HCT116 (cell line): ENCODE results near the gene FGD3. TPM values are rescaled to one million over a fixed set of nuclear protein-coding genes. Genes with fewer than 3 reads are reported as not detected.

Experiments
- ATAC-seq: fragments of 200-7000 bp; cut with Tn5 transposase; 2 replicates; pipeline ENCODE4 v1.9.1; 2020; ENCODE audit warnings: mild to moderate bottlenecking, moderate library complexity
- BruUV-seq: library from RNA; stranded (reverse); fragments of 400-500 nt; replicated peaks from 2 replicates; lab custom pipeline; 2021; lab: Mats Ljungman, UMichigan
- CTCF ChIA-PET: fragments of 300-600 bp; sonication (Branson Sonifier 250); formaldehyde crosslinking; loops from one replicate; lab custom pipeline; 2021; ENCODE audit warnings: antibody characterized with exemption; lab: Charles Lee
- POLR2A ChIA-PET: fragments of 300-600, 350-600 bp; sonication (Branson Sonifier 250); formaldehyde crosslinking; loops from one replicate; lab custom pipeline; 2021; ENCODE audit warnings: antibody characterized with exemption; lab: Charles Lee
- RAD21 ChIA-PET, 2 experiments: fragments of 300-600 bp; sonication (Branson Sonifier 250); formaldehyde crosslinking; loops; one replicate each; lab custom pipeline; 2023; ENCODE audit warnings: low total read pairs in 2 of 2; ENCODE audit not compliant: uncharacterized antibody in 2 of 2, unreplicated experiment in 2 of 2, low non-redundant PET in 1 of 2; lab: Charles Lee
- DNase-seq: peaks from one replicate; pipeline ENCODE4 v3.0.0-alpha.2; 2010; ENCODE audit warnings: low read depth, low spot score
- H2AFZ ChIP-seq: fragments of 200-600 bp; shearing (Covaris generic), sonication (generic); 2 replicates; pipeline ENCODE4 v1.6.1; 2017; ENCODE audit warnings: low read depth, mixed run types, mixed read lengths, antibody characterized with exemption, low read length; ENCODE audit not compliant: poor library complexity, severe bottlenecking
- H3K27ac ChIP-seq: 2 replicates; pipeline ENCODE4 v1.5.1; 2012; ENCODE audit warnings: low read depth, low read length
- H3K27me3 ChIP-seq: fragments of 200-600 bp; sonication (generic); 2 replicates; pipeline ENCODE4 v1.6.1; 2016; ENCODE audit warnings: mixed run types, low read length, mixed read lengths; ENCODE audit not compliant: insufficient read depth
- H3K36me3 ChIP-seq, 2 experiments: fragments of 200-500 bp in 1 of 2; fragments of 200-600 bp in 1 of 2; sonication (Bioruptor generic) in 1 of 2; sonication (generic) in 1 of 2; 2 replicates each; pipeline versions ENCODE4 v1.5.1 to v1.6.1; 2014 to 2016; ENCODE audit warnings: low read length in 2 of 2, inconsistent platforms in 1 of 2, mixed read lengths in 1 of 2, mixed run types in 1 of 2; ENCODE audit not compliant: insufficient read depth in 2 of 2, control insufficient read depth in 1 of 2
- H3K4me1 ChIP-seq, 2 experiments: fragments of 200-600 bp in 1 of 2; sonication (generic) in 1 of 2; 2 replicates each; pipeline versions ENCODE4 v1.5.1 to v1.6.1; 2012 to 2017; ENCODE audit warnings: low read length in 2 of 2, inconsistent platforms in 1 of 2, mild to moderate bottlenecking in 1 of 2, mixed read lengths in 1 of 2, mixed run types in 1 of 2, moderate library complexity in 1 of 2; ENCODE audit not compliant: insufficient read depth in 2 of 2, control insufficient read depth in 1 of 2
- H3K4me2 ChIP-seq: fragments of 200-600 bp; sonication (generic); 2 replicates; pipeline ENCODE4 v1.6.1; 2017; ENCODE audit warnings: mixed run types, low read length, mixed read lengths
- H3K4me3 ChIP-seq, 2 experiments: fragments of 200-600 bp in 1 of 2; sonication (generic) in 1 of 2; replicated peaks in 1 of 2; 2 replicates each; pipeline ENCODE4 v1.5.1; 2011 to 2016; ENCODE audit warnings: low read length in 2 of 2, control low read depth in 1 of 2, low read depth in 1 of 2, mild to moderate bottlenecking in 1 of 2, mixed read lengths in 1 of 2, mixed run types in 1 of 2
- H3K79me2 ChIP-seq: fragments of 200-600 bp; sonication (generic); 2 replicates; pipeline ENCODE4 v1.6.1; 2017; ENCODE audit warnings: mild to moderate bottlenecking, mixed run types, low read length, moderate library complexity, mixed read lengths; ENCODE audit not compliant: insufficient read depth
- H3K9ac ChIP-seq: fragments of 200-600 bp; sonication (generic); 2 replicates; pipeline ENCODE4 v1.6.1; 2016; ENCODE audit warnings: low read length, mixed read lengths
- H3K9me2 ChIP-seq: fragments of 200-600 bp; sonication (generic), shearing (Covaris generic); 2 replicates; pipeline ENCODE4 v1.6.1; 2017; ENCODE audit warnings: mixed run types, mild to moderate bottlenecking, moderate library complexity; ENCODE audit not compliant: insufficient read depth
- H3K9me3 ChIP-seq, 2 experiments: fragments of 200-500 bp in 1 of 2; fragments of 200-600 bp in 1 of 2; sonication (Bioruptor generic) in 1 of 2; sonication (generic) in 1 of 2; 2 replicates each; pipeline ENCODE4 v1.6.1; 2014 to 2017; ENCODE audit warnings: low read length in 2 of 2, mixed read lengths in 2 of 2, inconsistent platforms in 1 of 2, low read depth in 1 of 2, mild to moderate bottlenecking in 1 of 2, mixed run types in 1 of 2, moderate library complexity in 1 of 2; ENCODE audit not compliant: control insufficient read depth in 1 of 2, insufficient read depth in 1 of 2
- H4K20me1 ChIP-seq: fragments of 200-600 bp; sonication (generic), shearing (Covaris generic); 2 replicates; pipeline ENCODE4 v1.6.1; 2017; ENCODE audit warnings: mixed run types, mild to moderate bottlenecking, moderate library complexity; ENCODE audit not compliant: insufficient read depth
- ATF3 ChIP-seq: IDR thresholded peaks from 2 replicates; pipeline ENCODE4 v1.6.1; 2012
- CEBPB ChIP-seq: IDR thresholded peaks from 2 replicates; pipeline ENCODE4 v1.6.1; 2012; ENCODE audit warnings: low read depth
- EZH2phosphoT487 ChIP-seq: fragments of 200-600 bp; IDR thresholded peaks from 2 replicates; pipeline ENCODE4 v1.6.1; 2018; ENCODE audit warnings: antibody characterized with exemption, borderline replicate concordance
- FOSL1 ChIP-seq: IDR thresholded peaks from 2 replicates; pipeline ENCODE4 v1.6.1; 2012; ENCODE audit warnings: low read depth
- JUND ChIP-seq: IDR thresholded peaks from 2 replicates; pipeline ENCODE4 v1.6.1; 2012
- POLR2A ChIP-seq: IDR thresholded peaks from 2 replicates; pipeline ENCODE4 v1.7.0; 2011; ENCODE audit warnings: borderline replicate concordance; ENCODE audit not compliant: insufficient read depth, insufficient read length; ENCODE audit errors: extremely low read depth
- REST ChIP-seq: IDR thresholded peaks from 2 replicates; pipeline ENCODE4 v1.6.1; 2012; ENCODE audit warnings: low read depth
- SIN3A ChIP-seq: IDR thresholded peaks from 2 replicates; pipeline ENCODE4 v1.6.1; 2012; ENCODE audit warnings: low read depth
- SP1 ChIP-seq: IDR thresholded peaks from 2 replicates; pipeline ENCODE4 v1.6.1; 2012; ENCODE audit warnings: low read depth
- TCF7L2 ChIP-seq: IDR thresholded peaks from 2 replicates; pipeline ENCODE4 v1.7.0; 2011; ENCODE audit warnings: borderline replicate concordance, inconsistent platforms; ENCODE audit not compliant: insufficient read depth, insufficient read length; ENCODE audit errors: extremely low read depth
- YY1 ChIP-seq: IDR thresholded peaks from 2 replicates; pipeline ENCODE4 v1.6.1; 2011; ENCODE audit warnings: low read length, low read depth, moderate library complexity, mild to moderate bottlenecking; ENCODE audit not compliant: insufficient replicate concordance; ENCODE audit errors: extremely low read depth
- ZFX ChIP-seq: fragments of 450-650 bp; IDR thresholded peaks from 2 replicates; pipeline ENCODE4 v1.6.1; 2017
- intact Hi-C: fragments of 100-400 bp; cut with micrococcal nuclease; formaldehyde crosslinking; loops from 2 replicates; pipeline ENCODE4 v1.10.0; 2022
- total RNA-seq: library from RNA; stranded (reverse); gene quantifications from one replicate; pipeline ENCODE4 v1.2.1, GENCODE V29; 2021; ENCODE audit not compliant: unreplicated experiment

FGD3 gene
- total RNA-seq, 1 experiment from 2014 or later = 3.3 TPM

- no peak overlapping the region for H3K4me2 ChIP-seq
Measured at GRCh38 chr9:92963831-92964606, 16.7 kb downstream of the FGD3 start.

GRCh38 chr9:92964607-92965060, 17.3 kb downstream of the FGD3 start:
- H3K4me1 ChIP-seq = no peaks in the 10 kb centered on the region; a peak in 1 of 4 replicates
- POLR2A ChIA-PET = no interaction called here
- H3K9me3 ChIP-seq = peaks cover 0 to 3% of the 10 kb centered on the region in 2 experiments; a peak in 1 of 4 replicates
- ATAC-seq = no peak
- H3K27me3 ChIP-seq = no peaks in the 10 kb centered on the region
- no peak for DNase-seq
- no peak overlapping the region for H3K9ac ChIP-seq
- H2AFZ ChIP-seq = no peak overlapping the region
- no peaks in the 10 kb centered on the region for H3K79me2 ChIP-seq
- TF ChIP-seq CEBPB = no peak
- TF ChIP-seq ZFX = no peak
- no peak for TF ChIP-seq POLR2A
- TF ChIP-seq REST = no peak
- TF ChIP-seq EZH2phosphoT487 = no peak
- TF ChIP-seq SP1 = no peak
- TF ChIP-seq JUND = no peak
- no peak for TF ChIP-seq FOSL1
- no peak for TF ChIP-seq ATF3
- TF ChIP-seq SIN3A = no peak
- no peak overlapping the region for H3K4me2 ChIP-seq
- no peaks in the 10 kb centered on the region for H4K20me1 ChIP-seq
- no peak overlapping the region for H3K27ac ChIP-seq
- CTCF ChIA-PET = no interaction called here
- BruUV-seq = no TSS peak
- H3K9me2 ChIP-seq = no peaks in the 10 kb centered on the region
- no peak overlapping the region for H3K4me3 ChIP-seq
- RAD21 ChIA-PET = no interaction called here
- no peaks in the 10 kb centered on the region for H3K36me3 ChIP-seq
- intact Hi-C loops = no loop called here

More at GRCh38 chr9:92963831-92964606, 16.7 kb downstream of the FGD3 start:
- H3K9me2 ChIP-seq = no peaks in the 10 kb centered on the region
- no peaks in the 10 kb centered on the region for H3K79me2 ChIP-seq
- H3K4me3 ChIP-seq = no peak overlapping the region
- no peaks in the 10 kb centered on the region; a peak in 1 of 4 replicates for H3K4me1 ChIP-seq
- ChIA-PET POLR2A (no interaction called here), RAD21 (no interaction called here), CTCF (no interaction called here)
- intact Hi-C loops = no loop called here
- no peaks in the 10 kb centered on the region for H3K27me3 ChIP-seq
- H2AFZ ChIP-seq = no peak overlapping the region
- no peaks in the 10 kb centered on the region for H3K36me3 ChIP-seq
- H3K9me3 ChIP-seq = peaks cover 0 to 3% of the 10 kb centered on the region in 2 experiments; a peak in 1 of 4 replicates
- no peak overlapping the region for H3K9ac ChIP-seq
- ATAC-seq (no peak), DNase-seq (no peak)
- TF ChIP-seq TCF7L2 (no peak), ATF3 (no peak), YY1 (no peak)
- no peaks in the 10 kb centered on the region for H4K20me1 ChIP-seq
- no TSS peak for BruUV-seq
- H3K27ac ChIP-seq = no peak overlapping the region
